HEK293T (cell line): Measurements from ENCODE around the gene MAD2L1BP.

Source experiments
- ARNT ChIP-seq: fragments of 450-650 bp; IDR thresholded peaks from 2 replicates; pipeline ENCODE4 v1.6.1; 2017; ENCODE audit warnings: mild to moderate bottlenecking
- BHLHE40 ChIP-seq: fragments of 450-650 bp; IDR thresholded peaks from 2 replicates; pipeline ENCODE4 v1.6.1; 2016; ENCODE audit warnings: mild to moderate bottlenecking, moderate library complexity, borderline replicate concordance
- CTBP1 ChIP-seq: fragments of 450-650 bp; IDR thresholded peaks from 2 replicates; pipeline ENCODE4 v1.6.1; 2016; ENCODE audit warnings: borderline replicate concordance
- ELF4 ChIP-seq: fragments of 450-650 bp; IDR thresholded peaks from 2 replicates; pipeline ENCODE4 v1.6.1; 2017; ENCODE audit warnings: antibody characterized with exemption
- FOXA1 ChIP-seq: fragments of 450-650 bp; IDR thresholded peaks from 2 replicates; pipeline ENCODE4 v1.6.1; 2016; ENCODE audit warnings: mild to moderate bottlenecking
- FOXK2 ChIP-seq: fragments of 450-650 bp; IDR thresholded peaks from 2 replicates; pipeline ENCODE4 v1.6.1; 2016; ENCODE audit warnings: mild to moderate bottlenecking
- HDGF ChIP-seq: fragments of 450-650 bp; IDR thresholded peaks from 2 replicates; pipeline ENCODE4 v1.6.1; 2017; ENCODE audit warnings: antibody characterized with exemption, borderline replicate concordance
- LEF1 ChIP-seq: fragments of 450-650 bp; IDR thresholded peaks from 2 replicates; pipeline ENCODE4 v1.6.1; 2017; ENCODE audit warnings: mild to moderate bottlenecking, borderline replicate concordance
- SP1 ChIP-seq: fragments of 450-650 bp; IDR thresholded peaks from 2 replicates; pipeline ENCODE4 v1.6.1; 2017
- TARDBP ChIP-seq: fragments of 450-650 bp; IDR thresholded peaks from 2 replicates; pipeline ENCODE4 v1.6.1; 2016

DNA sequence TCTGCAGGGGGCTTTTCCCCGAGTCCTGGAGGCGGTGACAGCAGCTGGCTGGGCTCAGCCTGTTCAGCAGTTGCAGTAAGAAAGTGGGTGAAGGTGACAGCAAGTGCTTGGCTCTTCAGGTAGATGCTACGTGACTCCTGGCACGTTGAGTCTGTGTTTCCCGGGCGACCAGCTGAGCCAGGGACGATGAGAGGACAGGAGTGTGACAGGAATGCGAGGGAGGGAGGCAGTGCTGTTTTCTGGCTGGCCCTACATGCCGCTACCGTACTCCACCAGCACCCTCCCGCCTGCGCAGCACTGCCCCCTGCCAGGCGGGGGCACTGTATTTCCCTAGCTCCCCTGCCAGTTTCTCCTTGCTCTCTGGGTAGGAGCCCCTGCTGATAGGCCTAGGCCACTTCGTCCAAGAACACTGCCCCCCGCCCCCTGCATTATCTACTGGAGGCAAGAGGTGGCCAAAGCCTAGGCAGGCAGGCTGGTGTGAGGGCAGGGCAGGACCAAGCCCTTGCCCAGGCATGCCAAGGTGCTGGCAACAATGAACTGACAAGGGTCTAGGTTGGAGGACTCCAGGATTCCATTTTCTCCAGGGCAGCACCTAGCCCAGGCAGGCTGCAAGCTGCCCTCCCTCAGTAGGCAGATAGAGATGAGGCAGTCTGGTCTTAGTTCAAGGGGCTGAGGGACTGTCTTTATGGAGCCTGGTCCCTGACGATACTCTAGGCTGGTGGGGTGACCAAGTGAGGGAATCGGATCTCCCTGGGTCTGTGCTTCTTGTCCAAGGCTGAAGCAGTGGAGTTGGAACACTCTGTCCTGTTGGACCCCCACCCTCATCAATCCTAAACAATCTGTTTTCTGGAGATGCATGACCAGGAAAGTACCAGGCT is 32.8 kb downstream of the MAD2L1BP start:
- TF ChIP-seq CTBP1: no peak
- TF ChIP-seq SP1: no peak
- TF ChIP-seq FOXA1: no peak
- no peak for TF ChIP-seq FOXK2
- no peak for TF ChIP-seq ELF4
- no peak for TF ChIP-seq HDGF
- TF ChIP-seq ARNT: no peak
- no peak for TF ChIP-seq LEF1
- TF ChIP-seq BHLHE40: no peak
- TF ChIP-seq TARDBP: no peak
